HEK293 (cell line): Measurements from ENCODE around the gene CD244.

Source experiments
- CTCF ChIA-PET: fragments of 350-600 bp; formaldehyde crosslinking; extraction: SDS; loops from one replicate; lab custom pipeline; 2021; ENCODE audit warnings: antibody characterized with exemption; lab: Yijun Ruan, JAX
- POLR2A ChIA-PET: fragments of 300-600 bp; formaldehyde crosslinking; extraction: SDS; loops from one replicate; lab custom pipeline; 2020; ENCODE audit warnings: antibody characterized with exemption, inconsistent platforms; lab: Yijun Ruan, JAX
- H3K27ac ChIP-seq: fragments of 200-500 bp; sonication (Bioruptor generic); 2 replicates; pipeline ENCODE4 v1.5.1; 2014; ENCODE audit warnings: low read depth, low read length, control low read depth, inconsistent platforms; ENCODE audit errors: extremely low read depth
- H3K36me3 ChIP-seq, 2 experiments: fragments of 200-500 bp in 1 of 2; sonication (Bioruptor generic) in 1 of 2; 1 replicate in 1 of 2; 2 replicates in 1 of 2; pipeline ENCODE4 v1.5.1; 2014 to 2017; ENCODE audit warnings: inconsistent platforms in 2 of 2, low read length in 2 of 2; ENCODE audit not compliant: control insufficient read depth in 2 of 2, insufficient read depth in 1 of 2
- H3K4me1 ChIP-seq: fragments of 200-500 bp; sonication (Bioruptor generic); 2 replicates; pipeline ENCODE4 v1.5.1; 2014; ENCODE audit warnings: mild to moderate bottlenecking, low read length, inconsistent platforms; ENCODE audit not compliant: control insufficient read depth, insufficient read depth
- H3K4me3 ChIP-seq: 2 replicates; pipeline ENCODE4 v1.5.1; 2011; ENCODE audit warnings: low read depth, mild to moderate bottlenecking, control low read depth, low read length, moderate library complexity
- H3K9me3 ChIP-seq: fragments of 200-500 bp; sonication (Bioruptor generic); 2 replicates; pipeline ENCODE4 v1.5.1; 2014; ENCODE audit warnings: low read depth, low read length, inconsistent platforms; ENCODE audit not compliant: control insufficient read depth, insufficient read depth
- OSR2 ChIP-seq: fragments of 450-650 bp; formaldehyde crosslinking; IDR thresholded peaks from 2 replicates; pipeline ENCODE4 v1.5.1; 2016; ENCODE audit warnings: missing biosample characterization, missing genetic modification characterization
- SP7 ChIP-seq: fragments of 450-650 bp; formaldehyde crosslinking; IDR thresholded peaks from 2 replicates; pipeline ENCODE4 v1.5.1; 2016; ENCODE audit warnings: missing biosample characterization, missing genetic modification characterization
- ZFP41 ChIP-seq: fragments of 450-650 bp; formaldehyde crosslinking; IDR thresholded peaks from 2 replicates; pipeline ENCODE4 v1.5.1; 2016; ENCODE audit warnings: missing biosample characterization, missing genetic modification characterization, borderline replicate concordance
- ZNF211 ChIP-seq: fragments of 450-650 bp; formaldehyde crosslinking; IDR thresholded peaks from 2 replicates; pipeline ENCODE4 v1.5.1; 2016; ENCODE audit warnings: low read depth, missing biosample characterization, missing genetic modification characterization
- ZNF324 ChIP-seq: fragments of 450-650 bp; formaldehyde crosslinking; IDR thresholded peaks from 2 replicates; pipeline ENCODE4 v1.5.1; 2016; ENCODE audit warnings: missing biosample characterization, missing genetic modification characterization
- ZNF501 ChIP-seq: fragments of 450-650 bp; formaldehyde crosslinking; IDR thresholded peaks from 2 replicates; pipeline ENCODE4 v1.5.1; 2016; ENCODE audit warnings: missing biosample characterization, missing genetic modification characterization
- ZNF510 ChIP-seq: fragments of 450-650 bp; formaldehyde crosslinking; IDR thresholded peaks from 2 replicates; pipeline ENCODE4 v1.5.1; 2018; ENCODE audit warnings: mild to moderate bottlenecking, missing genetic modification characterization, missing biosample characterization; ENCODE audit not compliant: insufficient replicate concordance
- ZNF600 ChIP-seq: fragments of 450-650 bp; formaldehyde crosslinking; IDR thresholded peaks from 2 replicates; pipeline ENCODE4 v1.5.1; 2016; ENCODE audit warnings: missing biosample characterization, missing genetic modification characterization
- ZNF626 ChIP-seq: fragments of 450-650 bp; sonication (Bioruptor Pico); formaldehyde crosslinking; IDR thresholded peaks from 2 replicates; pipeline ENCODE4 v1.5.1; 2018; ENCODE audit warnings: missing biosample characterization, missing genetic modification characterization, inconsistent platforms
- ZNF776 ChIP-seq: fragments of 450-650 bp; formaldehyde crosslinking; IDR thresholded peaks from 2 replicates; pipeline ENCODE4 v1.5.0; 2017; ENCODE audit warnings: missing biosample characterization, missing genetic modification characterization, borderline replicate concordance
- ZSCAN30 ChIP-seq: fragments of 450-650 bp; IDR thresholded peaks from 2 replicates; pipeline ENCODE4 v1.5.1; 2018; ENCODE audit warnings: missing biosample characterization, mild to moderate bottlenecking, missing genetic modification characterization, moderate library complexity
- TF ChIP-seq, protein P1 (sequence below): fragments of 450-650 bp; formaldehyde crosslinking; IDR thresholded peaks from 2 replicates; pipeline ENCODE4 v1.5.1; 2016; ENCODE audit warnings: missing biosample characterization, missing genetic modification characterization
- TF ChIP-seq, protein P2 (sequence below): fragments of 450-650 bp; formaldehyde crosslinking; IDR thresholded peaks from 2 replicates; pipeline ENCODE4 v1.5.1; 2017; ENCODE audit warnings: missing biosample characterization, missing genetic modification characterization
- TF ChIP-seq, protein P3 (sequence below): fragments of 450-650 bp; formaldehyde crosslinking; IDR thresholded peaks from 2 replicates; pipeline ENCODE4 v1.5.1; 2016; ENCODE audit warnings: missing biosample characterization, missing genetic modification characterization
- TF ChIP-seq, protein P4 (sequence below): fragments of 450-650 bp; formaldehyde crosslinking; IDR thresholded peaks from 2 replicates; pipeline ENCODE4 v1.5.1; 2016; ENCODE audit warnings: missing biosample characterization, missing genetic modification characterization
- TF ChIP-seq, protein P5 (sequence below): fragments of 450-650 bp; IDR thresholded peaks from 2 replicates; pipeline ENCODE4 v1.5.1; 2018; ENCODE audit warnings: missing biosample characterization, mild to moderate bottlenecking, missing genetic modification characterization

Gene CD244

DNA sequence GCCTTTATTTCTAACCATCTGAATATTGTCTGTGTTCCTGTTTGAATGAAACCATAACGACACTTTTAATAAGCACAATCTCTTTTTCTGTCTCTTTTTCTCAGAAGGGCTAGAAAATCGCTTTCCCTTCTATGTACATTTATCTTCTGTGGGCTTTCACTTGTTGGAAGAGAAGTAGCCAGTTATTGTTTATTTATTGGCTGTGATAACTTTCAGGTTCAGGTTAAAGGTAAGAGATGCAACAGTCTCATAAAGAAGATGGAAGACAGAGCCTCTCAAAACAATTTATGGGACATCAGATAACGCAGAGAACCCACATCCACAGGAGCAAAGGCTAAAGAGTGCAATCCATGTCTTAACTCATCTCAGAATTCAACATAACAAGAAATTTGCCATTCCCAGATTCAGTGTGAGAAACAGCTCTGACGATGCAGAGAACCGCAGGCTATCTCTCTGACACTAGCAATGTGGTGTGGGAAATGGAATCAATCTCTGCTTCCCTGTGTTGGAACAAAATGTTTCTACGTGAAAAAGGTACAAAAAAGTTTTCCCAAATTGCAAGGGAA is 4.1 kb upstream of the CD244 start (continued):
- TF ChIP-seq, protein P1, sequence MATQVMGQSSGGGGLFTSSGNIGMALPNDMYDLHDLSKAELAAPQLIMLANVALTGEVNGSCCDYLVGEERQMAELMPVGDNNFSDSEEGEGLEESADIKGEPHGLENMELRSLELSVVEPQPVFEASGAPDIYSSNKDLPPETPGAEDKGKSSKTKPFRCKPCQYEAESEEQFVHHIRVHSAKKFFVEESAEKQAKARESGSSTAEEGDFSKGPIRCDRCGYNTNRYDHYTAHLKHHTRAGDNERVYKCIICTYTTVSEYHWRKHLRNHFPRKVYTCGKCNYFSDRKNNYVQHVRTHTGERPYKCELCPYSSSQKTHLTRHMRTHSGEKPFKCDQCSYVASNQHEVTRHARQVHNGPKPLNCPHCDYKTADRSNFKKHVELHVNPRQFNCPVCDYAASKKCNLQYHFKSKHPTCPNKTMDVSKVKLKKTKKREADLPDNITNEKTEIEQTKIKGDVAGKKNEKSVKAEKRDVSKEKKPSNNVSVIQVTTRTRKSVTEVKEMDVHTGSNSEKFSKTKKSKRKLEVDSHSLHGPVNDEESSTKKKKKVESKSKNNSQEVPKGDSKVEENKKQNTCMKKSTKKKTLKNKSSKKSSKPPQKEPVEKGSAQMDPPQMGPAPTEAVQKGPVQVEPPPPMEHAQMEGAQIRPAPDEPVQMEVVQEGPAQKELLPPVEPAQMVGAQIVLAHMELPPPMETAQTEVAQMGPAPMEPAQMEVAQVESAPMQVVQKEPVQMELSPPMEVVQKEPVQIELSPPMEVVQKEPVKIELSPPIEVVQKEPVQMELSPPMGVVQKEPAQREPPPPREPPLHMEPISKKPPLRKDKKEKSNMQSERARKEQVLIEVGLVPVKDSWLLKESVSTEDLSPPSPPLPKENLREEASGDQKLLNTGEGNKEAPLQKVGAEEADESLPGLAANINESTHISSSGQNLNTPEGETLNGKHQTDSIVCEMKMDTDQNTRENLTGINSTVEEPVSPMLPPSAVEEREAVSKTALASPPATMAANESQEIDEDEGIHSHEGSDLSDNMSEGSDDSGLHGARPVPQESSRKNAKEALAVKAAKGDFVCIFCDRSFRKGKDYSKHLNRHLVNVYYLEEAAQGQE (tag by site-specific recombination), result no peak
- TF ChIP-seq, protein P2, sequence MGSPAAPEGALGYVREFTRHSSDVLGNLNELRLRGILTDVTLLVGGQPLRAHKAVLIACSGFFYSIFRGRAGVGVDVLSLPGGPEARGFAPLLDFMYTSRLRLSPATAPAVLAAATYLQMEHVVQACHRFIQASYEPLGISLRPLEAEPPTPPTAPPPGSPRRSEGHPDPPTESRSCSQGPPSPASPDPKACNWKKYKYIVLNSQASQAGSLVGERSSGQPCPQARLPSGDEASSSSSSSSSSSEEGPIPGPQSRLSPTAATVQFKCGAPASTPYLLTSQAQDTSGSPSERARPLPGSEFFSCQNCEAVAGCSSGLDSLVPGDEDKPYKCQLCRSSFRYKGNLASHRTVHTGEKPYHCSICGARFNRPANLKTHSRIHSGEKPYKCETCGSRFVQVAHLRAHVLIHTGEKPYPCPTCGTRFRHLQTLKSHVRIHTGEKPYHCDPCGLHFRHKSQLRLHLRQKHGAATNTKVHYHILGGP (tag by site-specific recombination), result no peak
- TF ChIP-seq ZNF626 (no peak), ZNF510 (tag by site-specific recombination) (no peak)
- TF ChIP-seq, protein P3, sequence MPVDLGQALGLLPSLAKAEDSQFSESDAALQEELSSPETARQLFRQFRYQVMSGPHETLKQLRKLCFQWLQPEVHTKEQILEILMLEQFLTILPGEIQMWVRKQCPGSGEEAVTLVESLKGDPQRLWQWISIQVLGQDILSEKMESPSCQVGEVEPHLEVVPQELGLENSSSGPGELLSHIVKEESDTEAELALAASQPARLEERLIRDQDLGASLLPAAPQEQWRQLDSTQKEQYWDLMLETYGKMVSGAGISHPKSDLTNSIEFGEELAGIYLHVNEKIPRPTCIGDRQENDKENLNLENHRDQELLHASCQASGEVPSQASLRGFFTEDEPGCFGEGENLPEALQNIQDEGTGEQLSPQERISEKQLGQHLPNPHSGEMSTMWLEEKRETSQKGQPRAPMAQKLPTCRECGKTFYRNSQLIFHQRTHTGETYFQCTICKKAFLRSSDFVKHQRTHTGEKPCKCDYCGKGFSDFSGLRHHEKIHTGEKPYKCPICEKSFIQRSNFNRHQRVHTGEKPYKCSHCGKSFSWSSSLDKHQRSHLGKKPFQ (tag by site-specific recombination), result no peak
- TF ChIP-seq, all 188 proteins: peak for 0

DNA sequence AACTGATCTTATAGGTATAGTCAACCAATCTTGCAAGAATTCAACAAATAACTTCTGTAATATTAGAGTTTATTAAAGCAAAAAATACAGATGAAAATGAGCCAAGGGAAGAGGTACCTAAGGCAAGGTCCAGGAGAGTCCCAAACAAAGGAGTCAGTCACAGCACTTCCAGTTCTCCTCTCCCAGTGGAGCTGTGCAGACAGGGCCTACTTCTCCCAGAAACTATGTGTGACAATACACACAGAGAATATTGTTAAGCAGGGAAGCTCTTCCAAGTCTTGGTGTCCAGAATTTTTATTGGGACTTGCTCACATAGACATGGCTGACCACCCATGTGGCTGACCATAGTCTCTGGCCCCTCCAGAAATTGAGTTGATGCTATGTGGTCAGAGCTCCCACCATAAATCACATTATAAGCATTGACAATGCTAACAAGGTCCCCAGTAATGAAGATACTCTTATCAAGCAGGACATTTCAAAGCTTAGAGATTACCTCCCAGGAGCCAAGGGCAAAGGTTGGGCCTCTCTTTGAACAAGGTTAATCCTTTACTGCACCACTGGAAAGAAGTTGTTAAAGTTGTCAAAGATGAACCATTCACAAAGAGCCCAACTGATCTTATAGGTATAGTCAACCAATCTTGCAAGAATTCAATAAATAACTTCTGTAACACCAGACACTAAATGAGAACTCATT is 3.5 kb upstream of the CD244 start:
- ChIA-PET CTCF (interaction anchor here (0.9 kb wide), 1 partner anchor 231 kb away, joined by 3 read pairs; no protein-coding TSS in a partner anchor), POLR2A (no interaction called here)
- H3K9me3 ChIP-seq, result no peaks in the 10 kb centered on the region
- no peak overlapping the region for H3K27ac ChIP-seq
- no peaks in the 10 kb centered on the region for H3K4me1 ChIP-seq
- no peak overlapping the region for H3K4me3 ChIP-seq
- no peaks in the 10 kb centered on the region for H3K36me3 ChIP-seq
- TF ChIP-seq ZNF600 (tag by site-specific recombination) (no peak), ZNF776 (no peak), ZFP41 (tag by site-specific recombination) (no peak), OSR2 (tag by site-specific recombination) (no peak), ZNF501 (no peak), ZNF324 (tag by site-specific recombination) (no peak), SP7 (tag by site-specific recombination) (no peak), ZSCAN30 (tag by site-specific recombination) (no peak), ZNF211 (no peak)
- TF ChIP-seq, protein P4, sequence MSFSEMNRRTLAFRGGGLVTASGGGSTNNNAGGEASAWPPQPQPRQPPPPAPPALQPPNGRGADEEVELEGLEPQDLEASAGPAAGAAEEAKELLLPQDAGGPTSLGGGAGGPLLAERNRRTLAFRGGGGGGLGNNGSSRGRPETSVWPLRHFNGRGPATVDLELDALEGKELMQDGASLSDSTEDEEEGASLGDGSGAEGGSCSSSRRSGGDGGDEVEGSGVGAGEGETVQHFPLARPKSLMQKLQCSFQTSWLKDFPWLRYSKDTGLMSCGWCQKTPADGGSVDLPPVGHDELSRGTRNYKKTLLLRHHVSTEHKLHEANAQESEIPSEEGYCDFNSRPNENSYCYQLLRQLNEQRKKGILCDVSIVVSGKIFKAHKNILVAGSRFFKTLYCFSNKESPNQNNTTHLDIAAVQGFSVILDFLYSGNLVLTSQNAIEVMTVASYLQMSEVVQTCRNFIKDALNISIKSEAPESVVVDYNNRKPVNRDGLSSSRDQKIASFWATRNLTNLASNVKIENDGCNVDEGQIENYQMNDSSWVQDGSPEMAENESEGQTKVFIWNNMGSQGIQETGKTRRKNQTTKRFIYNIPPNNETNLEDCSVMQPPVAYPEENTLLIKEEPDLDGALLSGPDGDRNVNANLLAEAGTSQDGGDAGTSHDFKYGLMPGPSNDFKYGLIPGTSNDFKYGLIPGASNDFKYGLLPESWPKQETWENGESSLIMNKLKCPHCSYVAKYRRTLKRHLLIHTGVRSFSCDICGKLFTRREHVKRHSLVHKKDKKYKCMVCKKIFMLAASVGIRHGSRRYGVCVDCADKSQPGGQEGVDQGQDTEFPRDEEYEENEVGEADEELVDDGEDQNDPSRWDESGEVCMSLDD (tag by site-specific recombination), result no peak
- TF ChIP-seq, protein P5, sequence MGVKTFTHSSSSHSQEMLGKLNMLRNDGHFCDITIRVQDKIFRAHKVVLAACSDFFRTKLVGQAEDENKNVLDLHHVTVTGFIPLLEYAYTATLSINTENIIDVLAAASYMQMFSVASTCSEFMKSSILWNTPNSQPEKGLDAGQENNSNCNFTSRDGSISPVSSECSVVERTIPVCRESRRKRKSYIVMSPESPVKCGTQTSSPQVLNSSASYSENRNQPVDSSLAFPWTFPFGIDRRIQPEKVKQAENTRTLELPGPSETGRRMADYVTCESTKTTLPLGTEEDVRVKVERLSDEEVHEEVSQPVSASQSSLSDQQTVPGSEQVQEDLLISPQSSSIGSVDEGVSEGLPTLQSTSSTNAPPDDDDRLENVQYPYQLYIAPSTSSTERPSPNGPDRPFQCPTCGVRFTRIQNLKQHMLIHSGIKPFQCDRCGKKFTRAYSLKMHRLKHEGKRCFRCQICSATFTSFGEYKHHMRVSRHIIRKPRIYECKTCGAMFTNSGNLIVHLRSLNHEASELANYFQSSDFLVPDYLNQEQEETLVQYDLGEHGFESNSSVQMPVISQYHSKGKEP (tag by site-specific recombination), result no peak
